Measurements from ENCODE around the gene SORL1-AS1.

Gene SORL1-AS1

GRCh38 chr11:121460941-121461514, 8.3 kb upstream of the SORL1-AS1 start:
- 87% methylated on average over 4 of the region's 4 CpGs for WGBS (ENCODE audit: insufficient coverage)
- no peaks in the 10 kb centered on the region for H3K9me3 Mint-ChIP-seq
- peak overlapping the region; percentile 11 for H3K27ac ChIP-seq (ENCODE audit: low read length)
- no peak for DNase-seq
- H3K4me1 Mint-ChIP-seq, result peaks cover 97 to 98% of the 10 kb centered on the region in 2 donors
- TF ChIP-seq, protein P1, sequence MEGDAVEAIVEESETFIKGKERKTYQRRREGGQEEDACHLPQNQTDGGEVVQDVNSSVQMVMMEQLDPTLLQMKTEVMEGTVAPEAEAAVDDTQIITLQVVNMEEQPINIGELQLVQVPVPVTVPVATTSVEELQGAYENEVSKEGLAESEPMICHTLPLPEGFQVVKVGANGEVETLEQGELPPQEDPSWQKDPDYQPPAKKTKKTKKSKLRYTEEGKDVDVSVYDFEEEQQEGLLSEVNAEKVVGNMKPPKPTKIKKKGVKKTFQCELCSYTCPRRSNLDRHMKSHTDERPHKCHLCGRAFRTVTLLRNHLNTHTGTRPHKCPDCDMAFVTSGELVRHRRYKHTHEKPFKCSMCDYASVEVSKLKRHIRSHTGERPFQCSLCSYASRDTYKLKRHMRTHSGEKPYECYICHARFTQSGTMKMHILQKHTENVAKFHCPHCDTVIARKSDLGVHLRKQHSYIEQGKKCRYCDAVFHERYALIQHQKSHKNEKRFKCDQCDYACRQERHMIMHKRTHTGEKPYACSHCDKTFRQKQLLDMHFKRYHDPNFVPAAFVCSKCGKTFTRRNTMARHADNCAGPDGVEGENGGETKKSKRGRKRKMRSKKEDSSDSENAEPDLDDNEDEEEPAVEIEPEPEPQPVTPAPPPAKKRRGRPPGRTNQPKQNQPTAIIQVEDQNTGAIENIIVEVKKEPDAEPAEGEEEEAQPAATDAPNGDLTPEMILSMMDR (IDR thresholded peaks at IDR 0.05), result no peak
- H3K4me3 ChIP-seq (ENCODE audit: low read length), result no peak overlapping the region
- no peaks in the 10 kb centered on the region for H3K27me3 ChIP-seq (ENCODE audit: control insufficient read depth, insufficient read depth, low read length)
- ATAC-seq, result no peak
- H3K9me3 ChIP-seq (ENCODE audit: control insufficient read depth, insufficient read depth, low read length), result no peaks in the 10 kb centered on the region
- H3K36me3 ChIP-seq (ENCODE audit: control insufficient read depth, insufficient read depth, low read length), result peaks cover 3% of the 10 kb centered on the region
- H3K4me3 Mint-ChIP-seq, result peak overlapping the region; percentile 57
- H3K4me1 ChIP-seq (ENCODE audit: control insufficient read depth, insufficient read depth, low read length), result peaks cover 83% of the 10 kb centered on the region
- peak overlapping the region; percentile 98 to 99 for H3K27ac Mint-ChIP-seq
- intact Hi-C loops (cut with micrococcal nuclease), result no loop called here
- no peaks in the 10 kb centered on the region for H3K36me3 Mint-ChIP-seq
- H3K27me3 Mint-ChIP-seq (ENCODE audit: low read depth in 2 of 2), result no peaks in the 10 kb centered on the region

DNA sequence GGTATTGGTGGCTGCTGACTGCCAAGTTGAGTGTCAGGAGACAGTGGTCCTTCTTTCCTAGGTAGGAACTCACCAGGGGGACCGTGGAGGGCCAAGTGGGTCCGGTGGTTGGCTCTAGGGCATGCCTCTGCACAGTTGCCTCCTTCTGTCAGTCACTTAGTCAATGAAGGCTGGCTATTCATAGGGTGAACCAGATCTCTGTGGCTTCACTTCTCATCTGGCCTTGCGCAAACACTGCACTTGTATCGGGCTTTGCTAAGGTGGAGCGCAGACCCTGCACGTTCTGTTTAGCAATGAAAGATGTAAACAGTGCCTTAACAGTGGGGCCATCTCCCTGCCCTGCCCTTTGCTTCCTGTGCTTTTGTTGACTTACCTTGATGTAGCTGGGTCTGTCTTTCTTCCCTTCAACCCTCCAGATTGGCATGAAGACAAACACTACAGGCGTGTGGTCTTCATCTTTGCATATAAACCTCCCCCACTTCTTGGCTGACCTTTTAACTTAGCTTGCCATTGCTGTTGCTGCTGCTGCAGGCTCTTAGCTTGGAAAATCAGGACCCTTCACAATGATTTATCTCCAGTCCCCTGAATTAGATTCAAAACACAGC, 6.7 kb upstream of the SORL1-AS1 start:
- H3K9me3 ChIP-seq (ENCODE audit: control insufficient read depth, insufficient read depth, low read length), result no peaks in the 10 kb centered on the region
- Mint-ChIP-seq H3K9me3 (no peaks in the 10 kb centered on the region), H3K4me3 (peak overlapping the region; percentile 5), H3K27me3 (ENCODE audit: low read depth in 2 of 2) (no peaks in the 10 kb centered on the region), H3K27ac (peak overlapping the region; percentile 98 to 99), H3K36me3 (no peaks in the 10 kb centered on the region), H3K4me1 (peaks cover 98 to 100% of the 10 kb centered on the region in 2 donors)
- DNase-seq (peak in 1 of 2 donors; percentile 65), ATAC-seq (peak in 2 of 3 donors; percentile 23 to 48)
- peaks cover 3% of the 10 kb centered on the region for H3K36me3 ChIP-seq (ENCODE audit: control insufficient read depth, insufficient read depth, low read length)
- intact Hi-C loops (cut with micrococcal nuclease), result no loop called here
- H3K27me3 ChIP-seq (ENCODE audit: control insufficient read depth, insufficient read depth, low read length), result no peaks in the 10 kb centered on the region
- 60% methylated on average over 7 of the region's 7 CpGs for WGBS (ENCODE audit: insufficient coverage)
- no peak overlapping the region for H3K4me3 ChIP-seq (ENCODE audit: low read length)
- H3K4me1 ChIP-seq (ENCODE audit: control insufficient read depth, insufficient read depth, low read length), result peaks cover 82% of the 10 kb centered on the region
- H3K27ac ChIP-seq (ENCODE audit: low read length), result peak overlapping the region; percentile 18
- TF ChIP-seq, protein P1 (IDR thresholded peaks at IDR 0.05), result no peak

- Mint-ChIP-seq H3K27ac (peak overlapping the region; percentile 98 to 99), H3K9me3 (no peaks in the 10 kb centered on the region), H3K4me3 (peak overlapping the region; percentile 33), H3K36me3 (no peaks in the 10 kb centered on the region), H3K27me3 (ENCODE audit: low read depth in 2 of 2) (no peaks in the 10 kb centered on the region), H3K4me1 (peaks cover 98 to 100% of the 10 kb centered on the region in 2 donors)
- H3K27me3 ChIP-seq (ENCODE audit: control insufficient read depth, insufficient read depth, low read length), result no peaks in the 10 kb centered on the region
- H3K4me1 ChIP-seq (ENCODE audit: control insufficient read depth, insufficient read depth, low read length), result peaks cover 82% of the 10 kb centered on the region
- H3K36me3 ChIP-seq (ENCODE audit: control insufficient read depth, insufficient read depth, low read length), result peaks cover 3% of the 10 kb centered on the region
- no peaks in the 10 kb centered on the region for H3K9me3 ChIP-seq (ENCODE audit: control insufficient read depth, insufficient read depth, low read length)
- WGBS (ENCODE audit: insufficient coverage), result 92% methylated on average over 7 of the region's 9 CpGs
- ATAC-seq, result no peak
- no peak for DNase-seq
- TF ChIP-seq, protein P1 (IDR thresholded peaks at IDR 0.05), result no peak
- peak overlapping the region; percentile 21 for H3K27ac ChIP-seq (ENCODE audit: low read length)
- intact Hi-C loops (cut with micrococcal nuclease), result no loop called here
- H3K4me3 ChIP-seq (ENCODE audit: low read length), result no peak overlapping the region
These were observed 5.8 kb upstream of the SORL1-AS1 start for GRCh38 chr11:121458551-121458950.

All from natural killer cell (primary cell).